GM12891 (cell line): ENCODE measurements around the gene PCBP3.
A peak's percentile ranks its signal among the peaks of the same experiment; 100 is the strongest.

Source experiments
- DNase-seq: peaks from one replicate; pipeline ENCODE4 v3.0.0; 2011; ENCODE audit warnings: low spot score; ENCODE audit not compliant: insufficient read length
- FAIRE-seq: peaks from 2 replicates; lab custom pipeline; 2011; peaks lifted over from hg19 to GRCh38; lab: Jason Lieb, UNC
- PAX5 ChIP-seq: IDR thresholded peaks from 2 replicates; pipeline ENCODE4 v1.6.1; 2011; ENCODE audit warnings: low read length, moderate library complexity, mild to moderate bottlenecking; ENCODE audit not compliant: insufficient read depth, severe bottlenecking
- POLR2A ChIP-seq: IDR thresholded peaks from 2 replicates; pipeline ENCODE4 v1.6.1; 2011; ENCODE audit warnings: low read depth, low read length, control low read depth
- POLR2AphosphoS5 ChIP-seq: IDR thresholded peaks from 2 replicates; pipeline ENCODE4 v1.6.1; 2011; ENCODE audit warnings: low read depth, low read length, control low read depth
- POU2F2 ChIP-seq: IDR thresholded peaks from 2 replicates; pipeline ENCODE4 v1.6.1; 2011; ENCODE audit warnings: low read depth, mild to moderate bottlenecking, control low read depth, low read length, moderate library complexity
- SPI1 ChIP-seq: IDR thresholded peaks from 2 replicates; pipeline ENCODE4 v1.6.1; 2011; ENCODE audit warnings: low read depth, low read length, control low read depth
- TAF1 ChIP-seq: IDR thresholded peaks from 2 replicates; pipeline ENCODE4 v1.6.1; 2011; ENCODE audit warnings: low read depth, low read length, control low read depth

PCBP3 gene

DNA sequence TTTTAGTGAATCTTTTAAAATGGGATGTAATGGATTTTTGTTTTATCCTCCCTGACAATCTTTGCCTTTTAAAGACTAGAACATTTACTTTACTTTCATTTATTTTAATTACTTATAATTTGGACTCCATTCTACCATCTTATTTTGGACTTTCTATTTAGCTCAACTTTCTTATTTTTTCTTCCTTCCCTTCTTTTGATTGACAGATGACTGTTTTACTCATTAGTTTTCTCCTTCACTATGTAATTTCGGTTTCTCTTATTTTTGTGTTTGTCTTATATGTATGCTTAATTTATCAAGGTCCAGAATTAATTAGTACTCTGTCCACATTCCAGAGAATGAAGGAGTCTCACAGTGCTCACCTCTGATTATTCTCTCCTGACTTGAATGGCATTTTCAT lies 109.9 kb downstream of the PCBP3 start:
- DNase-seq: no peak
- FAIRE-seq: no peak
- no peak for TF ChIP-seq POLR2AphosphoS5
- TF ChIP-seq POLR2A: no peak
- TF ChIP-seq PAX5: no peak
- no peak for TF ChIP-seq TAF1
- TF ChIP-seq SPI1: no peak

DNA sequence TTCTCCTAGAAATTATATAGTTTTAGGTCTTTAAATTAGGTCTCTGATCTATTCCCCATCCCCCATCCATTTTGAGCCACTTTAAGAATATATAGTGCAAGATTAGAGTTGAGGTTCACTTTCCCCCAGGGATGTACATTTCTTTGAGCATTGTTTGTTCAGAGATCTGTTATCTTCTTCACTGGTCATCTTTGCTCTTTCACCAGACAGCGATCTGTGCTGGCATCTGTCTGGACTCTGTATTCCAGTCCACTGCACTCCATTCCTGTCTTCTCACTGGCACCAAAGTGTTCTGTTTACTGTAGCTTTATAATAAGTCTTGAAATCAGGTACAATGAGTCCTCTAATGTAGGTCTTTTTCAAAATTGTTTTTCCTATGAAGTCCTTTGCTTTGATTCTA lies 112.5 kb downstream of the PCBP3 start:
- DNase-seq (no peak), FAIRE-seq (no peak)
- TF ChIP-seq PAX5 (no peak), POLR2A (no peak), POLR2AphosphoS5 (no peak), POU2F2 (no peak), SPI1 (no peak), TAF1 (no peak)

DNA sequence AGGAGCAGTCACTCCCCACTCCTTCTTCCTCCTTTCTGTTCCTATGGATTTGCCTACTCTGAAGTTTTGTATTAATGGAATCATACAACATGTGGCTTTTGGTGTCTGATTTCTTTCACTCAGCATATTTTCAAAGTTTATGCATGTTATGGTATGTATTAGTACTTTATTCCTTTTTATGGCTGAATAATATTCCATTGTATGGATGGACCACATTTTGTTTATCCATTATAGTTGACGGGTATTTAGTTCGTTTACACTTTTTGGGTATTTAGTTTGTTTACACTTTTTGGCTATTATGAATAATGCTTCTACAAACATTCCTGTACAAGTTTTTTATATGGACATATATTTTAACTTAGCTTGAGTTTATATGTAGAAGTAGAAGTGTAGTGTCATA lies 113.1 kb downstream of the PCBP3 start:
- no peak for DNase-seq
- FAIRE-seq: peak; percentile 66
- TF ChIP-seq POLR2AphosphoS5 (no peak), POU2F2 (no peak), SPI1 (no peak), POLR2A (no peak), TAF1 (no peak), PAX5 (no peak)

DNA sequence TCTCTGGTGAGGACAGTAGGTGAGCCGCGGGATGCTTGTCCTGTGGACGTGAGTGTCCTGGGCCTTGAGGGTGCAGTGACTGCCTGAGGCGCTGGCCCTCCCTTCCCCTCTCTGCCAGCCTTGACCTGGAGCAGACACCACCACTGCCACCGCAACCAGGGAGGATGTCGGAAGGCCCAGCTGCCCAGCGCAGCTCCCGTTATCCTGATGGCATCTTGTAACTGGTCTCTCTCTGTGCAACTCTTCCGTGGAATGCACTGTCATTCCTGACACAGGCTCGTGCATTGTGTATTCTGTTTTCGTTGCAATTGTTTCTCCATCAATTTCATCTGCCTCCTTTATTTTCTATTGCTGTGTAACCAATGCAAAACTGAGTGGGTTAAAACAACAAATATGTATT lies 118.2 kb downstream of the PCBP3 start:
- TF ChIP-seq SPI1: no peak
- TF ChIP-seq PAX5: no peak
- no peak for TF ChIP-seq POLR2A
- no peak for TF ChIP-seq POLR2AphosphoS5
- no peak for TF ChIP-seq TAF1
- no peak for TF ChIP-seq POU2F2
- no peak for DNase-seq
- FAIRE-seq: no peak

DNA sequence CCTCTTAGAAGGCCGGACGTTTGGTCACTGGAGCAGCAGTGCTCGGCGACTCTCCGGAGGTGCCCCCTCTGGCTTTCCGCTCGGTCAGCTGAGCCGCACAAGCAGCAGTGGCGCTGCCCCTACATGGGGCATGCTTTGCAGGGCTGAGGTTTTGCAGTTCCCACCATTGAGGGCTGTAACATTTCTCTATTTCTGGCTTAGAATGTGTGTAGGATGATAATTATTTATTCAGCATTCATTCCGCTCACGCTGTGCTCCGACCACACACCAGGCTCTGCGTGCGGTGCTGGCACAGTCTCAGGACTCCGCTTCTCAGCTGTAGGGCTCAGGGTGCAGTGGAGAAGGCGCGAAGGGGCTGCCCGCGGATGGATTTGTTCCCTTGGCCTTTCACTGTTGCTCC lies 119.5 kb downstream of the PCBP3 start:
- FAIRE-seq: no peak
- TF ChIP-seq POLR2A (no peak), POU2F2 (no peak), TAF1 (no peak), PAX5 (no peak), SPI1 (no peak), POLR2AphosphoS5 (no peak)
- DNase-seq: no peak

DNA sequence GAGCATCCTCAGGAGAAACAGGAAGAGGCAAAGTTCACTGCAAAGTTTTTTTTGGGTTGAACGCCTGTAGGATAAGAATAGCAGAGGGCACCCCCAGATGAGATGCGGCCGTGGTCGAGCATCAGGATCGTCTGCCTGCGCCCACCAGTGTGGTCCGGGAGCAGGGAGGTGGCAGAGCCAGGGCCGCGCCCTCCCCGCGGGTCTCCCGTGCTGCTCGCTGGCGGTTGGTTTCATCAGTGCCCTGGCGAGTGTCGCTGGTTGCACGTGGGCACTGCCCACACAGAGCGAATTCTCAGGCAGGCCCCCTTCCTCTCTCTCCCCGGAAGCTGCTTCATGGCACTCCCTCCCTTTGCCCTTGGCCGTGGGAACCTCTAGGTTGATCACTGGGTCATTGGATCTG lies 120.0 kb downstream of the PCBP3 start:
- TF ChIP-seq TAF1: no peak
- TF ChIP-seq SPI1: no peak
- no peak for TF ChIP-seq POLR2A
- TF ChIP-seq PAX5: no peak
- TF ChIP-seq POU2F2: no peak
- TF ChIP-seq POLR2AphosphoS5: no peak
- no peak for DNase-seq
- no peak for FAIRE-seq

DNA sequence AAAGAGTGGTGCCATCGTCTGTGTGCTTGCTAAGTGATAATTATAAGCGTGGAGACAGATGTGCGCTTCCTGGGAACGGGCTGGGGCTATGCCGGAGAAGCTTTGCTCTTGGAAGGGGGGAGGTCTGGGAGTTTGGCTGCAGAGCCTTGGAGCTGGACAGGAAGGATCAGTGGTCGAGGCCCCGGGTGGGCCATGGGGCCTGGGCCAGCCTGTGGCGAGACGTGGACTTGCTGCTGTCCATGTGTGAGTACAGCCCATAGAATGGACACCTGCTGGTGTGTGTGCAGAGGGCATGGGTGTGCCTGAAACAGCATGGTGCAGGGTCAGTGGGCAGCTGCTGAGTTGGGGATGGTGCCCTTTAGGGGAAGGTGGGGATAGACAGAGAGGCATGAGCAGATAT lies 121.3 kb downstream of the PCBP3 start:
- TF ChIP-seq POLR2A (no peak), TAF1 (no peak), POLR2AphosphoS5 (no peak), SPI1 (no peak), PAX5 (no peak), POU2F2 (no peak)

DNA sequence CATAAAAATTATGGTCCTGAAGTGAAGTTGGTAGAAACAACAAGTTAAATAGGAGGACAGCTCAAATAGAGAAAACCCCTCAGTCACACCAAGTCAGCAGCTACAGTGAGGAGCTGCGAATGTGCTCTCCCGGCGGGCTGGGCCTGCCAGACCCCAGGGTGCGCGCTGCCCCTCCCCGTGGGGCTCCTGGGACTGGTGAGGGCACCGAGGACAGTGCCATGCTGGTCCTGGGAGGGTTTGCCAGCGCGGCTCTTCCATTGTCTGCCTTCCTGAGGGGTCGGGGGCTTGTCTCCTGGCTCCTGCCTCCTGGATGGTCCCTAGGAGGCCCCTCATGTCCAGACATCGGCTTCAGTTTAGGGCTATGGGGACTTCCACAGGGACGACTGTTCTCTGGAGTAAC lies 121.8 kb downstream of the PCBP3 start:
- FAIRE-seq (no peak), DNase-seq (no peak)
- TF ChIP-seq PAX5: no peak
- TF ChIP-seq TAF1: no peak
- no peak for TF ChIP-seq POU2F2
- TF ChIP-seq POLR2AphosphoS5: no peak
- TF ChIP-seq SPI1: no peak

More for the DNA sequence above, 121.3 kb downstream of the PCBP3 start:
- FAIRE-seq (no peak), DNase-seq (no peak)

DNA sequence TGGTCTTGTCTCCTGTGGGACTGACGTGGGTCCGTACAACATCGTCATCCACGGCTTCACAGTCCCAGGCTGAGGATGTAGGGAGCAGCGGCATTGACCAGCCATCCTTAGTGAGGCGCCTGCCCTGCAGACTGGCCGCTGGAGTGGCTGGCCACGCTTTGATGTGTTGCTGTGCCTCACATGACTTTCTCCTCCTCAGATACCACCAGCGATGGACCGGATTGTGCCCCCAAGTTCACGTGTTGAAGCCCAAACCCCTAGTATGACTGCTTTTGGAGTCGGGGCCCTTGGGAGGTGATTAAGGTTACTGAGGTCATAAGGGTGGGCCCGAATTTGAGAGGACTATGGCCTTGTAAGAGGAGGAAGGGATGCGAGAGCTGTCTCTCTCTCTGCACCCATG lies 122.5 kb downstream of the PCBP3 start:
- TF ChIP-seq SPI1 (no peak), TAF1 (no peak), POLR2AphosphoS5 (no peak), PAX5 (no peak), POU2F2 (no peak), POLR2A (no peak)
- DNase-seq (no peak), FAIRE-seq (no peak)

DNA sequence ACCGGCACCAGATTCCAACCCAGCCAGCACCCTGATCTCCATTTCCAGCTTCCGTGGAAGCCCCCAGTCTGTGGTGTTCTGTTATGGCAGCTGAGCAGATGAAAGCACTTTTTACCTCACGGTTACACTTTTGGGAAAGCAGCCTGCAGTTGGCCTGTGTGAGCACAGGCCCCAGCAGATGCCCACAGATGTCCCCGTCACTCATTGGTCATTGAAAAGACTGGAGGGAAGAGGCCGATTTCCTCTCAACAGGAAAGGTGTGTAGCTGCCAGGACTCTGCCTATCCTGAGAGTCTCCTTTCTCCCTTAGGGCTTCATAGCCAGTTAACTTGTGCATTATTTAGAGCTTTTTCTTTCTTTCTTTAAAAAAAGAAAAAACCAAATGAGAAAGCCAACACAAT lies 123.0 kb downstream of the PCBP3 start:
- TF ChIP-seq SPI1: no peak
- TF ChIP-seq PAX5: no peak
- no peak for TF ChIP-seq POU2F2
- TF ChIP-seq POLR2A: no peak
- no peak for TF ChIP-seq TAF1
- no peak for TF ChIP-seq POLR2AphosphoS5
- no peak for DNase-seq
- no peak for FAIRE-seq
